Sigmoid colon (tissue), 7 donors: Measurements from ENCODE around the gene CPE. TPM values are rescaled to one million over a fixed set of nuclear protein-coding genes. Genes with fewer than 3 reads are reported as not detected.
A peak's percentile ranks its signal among the peaks of the same experiment; 100 is the strongest.

ENCODE experiments used
- DNase-seq: peaks from one replicate; pipeline ENCODE4 v3.0.0-alpha.2; 2019
- H3K27ac ChIP-seq, 4 donors: fragments of 200-600 bp; sonication (generic); one replicate each; pipeline ENCODE4 v1.5.1; 2016 to 2019; ENCODE audit warnings: mild to moderate bottlenecking in 1 of 4
- H3K27me3 ChIP-seq, 3 donors: fragments of 200-600 bp; sonication (generic); one replicate each; pipeline ENCODE4 v1.5.1; 2019; ENCODE audit warnings: mild to moderate bottlenecking in 1 of 3
- H3K36me3 ChIP-seq, 4 donors: fragments of 200-600 bp; sonication (generic); one replicate each; pipeline ENCODE4 v1.5.1; 2016 to 2019
- H3K4me1 ChIP-seq, 4 donors: fragments of 200-600 bp; sonication (generic); one replicate each; pipeline ENCODE4 v1.5.1; 2017 to 2019
- H3K4me3 ChIP-seq, 4 donors: fragments of 200-600 bp; sonication (generic); one replicate each; pipeline ENCODE4 v1.5.1; 2017 to 2019; ENCODE audit warnings: mild to moderate bottlenecking in 2 of 4, moderate library complexity in 1 of 4
- H3K9me3 ChIP-seq, 4 donors: fragments of 200-600 bp in 3 of 4; sonication (generic) in 3 of 4; one replicate each; pipeline versions ENCODE4 v1.5.1 to v1.6.1; 2013 to 2019
- CTCF ChIP-seq, 4 experiments: fragments of 450-650 bp in 3 of 4; fragments of 200-600 bp in 1 of 4; IDR thresholded peaks; one replicate each; pipeline ENCODE4 v1.5.1; 2016 to 2019; ENCODE audit warnings: antibody characterized with exemption in 4 of 4, mild to moderate bottlenecking in 3 of 4, moderate library complexity in 2 of 4
- EP300 ChIP-seq, 4 donors: sonication (generic); formaldehyde crosslinking; IDR thresholded peaks; one replicate each; pipeline ENCODE4 v1.6.1; 2017; ENCODE audit warnings: antibody characterized with exemption in 4 of 4
- POLR2A ChIP-seq, 2 donors: fragments of 450-650 bp; IDR thresholded peaks; one replicate each; pipeline ENCODE4 v1.6.1; 2016; ENCODE audit warnings: antibody characterized with exemption in 2 of 2, mild to moderate bottlenecking in 2 of 2, moderate library complexity in 2 of 2
- POLR2AphosphoS5 ChIP-seq, 4 donors: sonication (generic); formaldehyde crosslinking; IDR thresholded peaks; one replicate each; pipeline ENCODE4 v1.6.1; 2017; ENCODE audit warnings: antibody characterized with exemption in 4 of 4
- WGBS, 2 donors: extraction: QIAGEN DNeasy Blood & Tissue Kit; methylation state at CpG; one replicate each; pipeline ENCODE4 v1.1.7; 2013; 5-methylcytosine and 5-hydroxymethylcytosine counted together
- intact Hi-C: fragments of 100-400 bp; cut with DNase I; formaldehyde crosslinking; loops from one replicate; pipeline ENCODE4 v1.15.1; 2023
- polyA plus RNA-seq, 3 donors: library from polyadenylated mRNA; stranded (reverse); fragments of 200-250 nt; gene quantifications; one replicate each; pipeline ENCODE4 v1.2.3, GENCODE V29; 2013
- total RNA-seq, 4 donors: library from RNA; depleted of rRNA; stranded (reverse); fragments of >200 nt; gene quantifications; one replicate each; pipeline ENCODE4 v1.1.0, GENCODE V29; 2016
- donor health status: healthy with polysubstance abuse.
- donor health status: Bipolar disorder and iron deficiency.
- donor health status: healthy.

Gene CPE
- total and polyA plus RNA-seq, 7 donors: 5.4 to 64.5 (median 31.8) TPM

GRCh38 chr4:165457793-165458192, 79.0 kb downstream of the CPE start:
- WGBS, 2 donors: 64 to 70% methylated on average over 2 of the region's 2 CpGs
- Histone ChIP-seq H3K27ac (peak overlapping the region in 1 of 4 donors; percentile 17), H3K27me3 (no peaks in the 10 kb centered on the region), H3K4me1 (peaks cover 0 to 24% (median 9%) of the 10 kb centered on the region in 4 donors), H3K4me3 (no peak overlapping the region), H3K9me3 (no peaks in the 10 kb centered on the region), H3K36me3 (no peaks in the 10 kb centered on the region)
- intact Hi-C loops: no loop called here
- no peak for TF ChIP-seq CTCF (IDR thresholded peaks at IDR 0.05)
- TF ChIP-seq EP300 (IDR thresholded peaks at IDR 0.05): no peak
- no peak for TF ChIP-seq POLR2AphosphoS5 (IDR thresholded peaks at IDR 0.05)
- TF ChIP-seq POLR2A (IDR thresholded peaks at IDR 0.05): no peak
- no peak for DNase-seq

GRCh38 chr4:165458471-165458870, 79.7 kb downstream of the CPE start:
- Histone ChIP-seq H3K27ac (peak overlapping the region in 1 of 4 donors; percentile 18), H3K4me1 (peaks cover 0 to 24% (median 9%) of the 10 kb centered on the region in 4 donors), H3K4me3 (no peak overlapping the region), H3K36me3 (no peaks in the 10 kb centered on the region), H3K27me3 (no peaks in the 10 kb centered on the region), H3K9me3 (no peaks in the 10 kb centered on the region)
- TF ChIP-seq CTCF (IDR thresholded peaks at IDR 0.05) (no peak), EP300 (IDR thresholded peaks at IDR 0.05) (no peak), POLR2AphosphoS5 (IDR thresholded peaks at IDR 0.05) (no peak), POLR2A (IDR thresholded peaks at IDR 0.05) (no peak)
- DNase-seq: no peak
- intact Hi-C loops: no loop called here

- TF ChIP-seq CTCF (IDR thresholded peaks at IDR 0.05): no peak
Measured at GRCh38 chr4:165461159-165461821, 82.5 kb downstream of the CPE start.

GRCh38 chr4:165462009-165462408, 83.2 kb downstream of the CPE start:
- WGBS, 2 donors: 89 to 92% methylated on average over 3 of the region's 3 CpGs
- peaks cover 0 to 24% (median 9%) of the 10 kb centered on the region in 4 donors for H3K4me1 ChIP-seq
- peak overlapping the region in 1 of 4 donors; percentile 33 for H3K27ac ChIP-seq
- no peak for DNase-seq
- H3K9me3 ChIP-seq: no peaks in the 10 kb centered on the region
- H3K4me3 ChIP-seq: no peak overlapping the region
- H3K27me3 ChIP-seq: no peaks in the 10 kb centered on the region
- H3K36me3 ChIP-seq: no peaks in the 10 kb centered on the region
- TF ChIP-seq POLR2AphosphoS5 (IDR thresholded peaks at IDR 0.05) (no peak), CTCF (IDR thresholded peaks at IDR 0.05) (no peak), EP300 (IDR thresholded peaks at IDR 0.05) (no peak), POLR2A (IDR thresholded peaks at IDR 0.05) (no peak)
- intact Hi-C loops: loop anchor here (10.0 kb wide), 1 partner anchor 87 kb away; the partner anchor contains the start of gene CPE

More at GRCh38 chr4:165461159-165461821, 82.5 kb downstream of the CPE start:
- Histone ChIP-seq H3K27ac (peak overlapping the region in 2 of 4 donors; percentile 1 to 33), H3K4me1 (peaks cover 0 to 24% (median 9%) of the 10 kb centered on the region in 4 donors), H3K27me3 (no peaks in the 10 kb centered on the region), H3K4me3 (peak overlapping the region in 2 of 4 donors; percentile 14 to 15), H3K9me3 (no peaks in the 10 kb centered on the region), H3K36me3 (no peaks in the 10 kb centered on the region)
- WGBS, 2 donors: 71 to 84% methylated on average over 8 of the region's 8 CpGs
- intact Hi-C loops: loop anchor here (10.0 kb wide), 1 partner anchor 86 kb away; the partner anchor contains the start of gene CPE
- no peak for DNase-seq
